ENCODE results near the gene CPSF4L.
"Not testable (repeated sequence)": the region's sequence is repeated elsewhere in the genome, so short reads cannot be mapped to it uniquely, and the experiment has no call there.

The CPSF4L gene

DNA sequence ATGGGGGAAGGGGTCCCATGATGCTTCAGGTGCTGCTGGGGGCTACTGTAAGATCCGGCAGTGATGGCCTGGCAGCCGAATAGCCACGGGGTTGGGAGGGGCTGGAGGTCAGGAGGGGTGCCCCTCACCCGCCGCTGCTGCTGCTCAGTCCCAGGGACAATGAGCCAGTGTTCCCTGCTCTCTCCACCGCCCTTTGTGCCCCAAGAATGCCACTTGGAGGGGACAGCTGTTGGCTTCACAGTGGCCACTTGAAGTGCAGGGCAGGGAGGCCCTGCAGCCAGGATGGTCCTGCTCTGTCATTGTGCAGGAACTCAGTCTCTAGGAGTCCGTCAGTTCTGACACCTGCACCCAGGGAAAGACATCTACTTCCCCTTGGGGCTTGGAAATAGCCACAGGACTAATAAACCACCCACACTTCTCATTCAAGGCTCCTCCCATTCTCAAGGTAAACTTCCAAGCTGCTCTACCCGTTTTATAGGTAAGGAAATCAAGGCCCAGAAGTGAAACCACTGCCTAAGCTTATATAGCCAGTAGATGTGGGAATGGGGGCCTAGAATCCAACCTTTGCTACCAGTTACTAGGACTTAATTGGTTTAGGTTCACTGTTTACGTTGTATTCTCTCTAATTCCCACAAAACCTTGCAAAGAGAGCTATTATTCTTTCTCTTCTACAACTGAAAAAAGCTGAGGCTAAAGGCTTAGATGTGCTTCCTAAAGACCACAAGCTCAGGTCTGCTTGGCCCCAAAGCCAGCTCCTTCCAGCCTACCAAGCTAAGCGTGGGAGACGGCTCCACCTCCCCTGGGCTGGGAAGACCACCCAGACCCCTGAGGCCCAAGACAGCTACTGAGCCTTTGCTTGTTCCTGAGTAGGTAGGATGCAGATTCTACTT, 6.2 kb upstream of the CPSF4L start:
- no peak for DNase-seq

DNA sequence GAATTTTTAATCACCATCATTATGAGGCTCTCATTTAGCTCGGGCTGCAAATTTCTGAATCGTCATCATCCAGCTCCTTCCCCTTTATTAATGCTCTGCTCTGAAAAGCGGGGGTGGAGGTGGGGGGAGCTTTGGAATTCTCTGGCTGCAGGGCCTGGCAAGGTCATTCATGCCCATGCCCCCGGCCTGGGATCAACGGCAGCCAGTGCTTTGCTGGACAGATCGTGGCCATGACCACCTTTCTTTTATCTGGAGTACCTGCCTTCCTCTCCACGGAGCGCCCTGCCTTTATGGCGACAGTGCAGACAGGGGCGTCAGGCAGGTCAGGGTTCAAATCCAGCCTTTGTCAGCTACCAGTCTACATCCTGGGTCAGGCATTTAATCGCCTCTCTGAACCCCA, 5.1 kb upstream of the CPSF4L start:
- DNase-seq: no peak

DNA sequence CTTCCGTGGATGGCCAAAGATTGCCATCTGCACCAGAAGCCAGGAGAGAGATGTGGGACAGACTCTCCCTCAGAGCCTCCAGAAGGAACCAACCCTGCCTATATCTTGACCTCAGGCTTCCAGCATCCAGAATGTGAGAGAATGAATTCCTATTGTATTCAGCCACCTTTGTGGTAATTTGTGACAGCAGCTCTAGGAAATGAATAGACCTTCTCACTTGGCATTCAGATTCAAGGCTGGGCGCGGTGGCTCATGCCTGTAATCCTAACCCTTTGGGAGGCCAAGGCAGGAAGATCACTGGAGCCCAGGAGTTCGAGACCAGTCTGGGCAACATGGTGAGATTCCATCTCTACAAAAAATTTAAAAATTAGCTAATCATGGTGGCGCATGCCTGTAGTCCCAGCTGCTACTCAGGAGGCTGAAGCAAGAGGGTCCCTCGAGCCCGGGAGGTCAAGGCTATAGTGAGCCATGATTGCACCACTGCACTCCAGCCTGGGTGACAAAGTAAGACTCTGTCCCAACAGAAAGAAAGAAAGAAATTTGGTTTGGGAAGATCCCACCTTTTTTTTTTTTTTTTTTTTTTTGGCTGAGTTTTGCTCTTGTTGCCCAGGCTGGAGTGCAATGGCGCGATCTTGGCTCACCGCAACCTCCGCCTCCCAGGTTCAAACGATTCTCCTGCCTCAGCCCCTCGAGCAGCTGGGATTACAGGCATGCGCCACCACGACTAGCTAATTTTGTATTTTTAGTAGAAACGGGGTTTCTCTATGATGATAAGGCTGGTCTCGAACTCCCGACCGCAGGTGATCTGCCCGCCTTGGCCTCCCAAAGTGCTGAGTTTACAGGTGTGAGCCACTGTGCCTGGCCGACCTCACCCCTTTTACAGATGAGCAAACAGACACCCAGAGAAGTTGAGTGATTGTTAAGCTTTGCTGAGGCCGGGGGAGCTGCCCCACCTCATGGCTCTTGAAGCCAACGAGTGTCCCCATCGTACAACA, 4.3 kb upstream of the CPSF4L start:
- DNase-seq: no peak

DNA sequence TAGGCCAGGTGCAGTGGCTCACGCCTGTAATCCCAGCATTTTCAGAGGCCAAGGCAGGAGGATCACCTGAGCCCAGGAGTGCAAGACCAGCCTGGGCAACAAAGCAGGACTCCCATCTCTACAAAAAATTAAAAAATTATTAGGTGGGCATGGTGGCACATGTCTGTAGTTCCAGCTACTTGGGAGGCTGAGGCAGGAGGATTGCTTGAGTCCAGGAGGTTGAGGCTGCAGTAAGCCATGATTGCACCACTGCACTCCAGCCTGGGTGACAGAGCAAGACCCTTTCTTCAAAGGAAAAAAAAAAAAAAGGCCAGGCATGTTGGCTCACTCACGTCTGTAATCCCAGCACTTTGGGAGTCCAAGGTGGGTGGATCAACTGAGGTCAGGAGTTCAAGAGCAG, 2.8 kb upstream of the CPSF4L start:
- DNase-seq: not testable (repeated sequence)

DNA sequence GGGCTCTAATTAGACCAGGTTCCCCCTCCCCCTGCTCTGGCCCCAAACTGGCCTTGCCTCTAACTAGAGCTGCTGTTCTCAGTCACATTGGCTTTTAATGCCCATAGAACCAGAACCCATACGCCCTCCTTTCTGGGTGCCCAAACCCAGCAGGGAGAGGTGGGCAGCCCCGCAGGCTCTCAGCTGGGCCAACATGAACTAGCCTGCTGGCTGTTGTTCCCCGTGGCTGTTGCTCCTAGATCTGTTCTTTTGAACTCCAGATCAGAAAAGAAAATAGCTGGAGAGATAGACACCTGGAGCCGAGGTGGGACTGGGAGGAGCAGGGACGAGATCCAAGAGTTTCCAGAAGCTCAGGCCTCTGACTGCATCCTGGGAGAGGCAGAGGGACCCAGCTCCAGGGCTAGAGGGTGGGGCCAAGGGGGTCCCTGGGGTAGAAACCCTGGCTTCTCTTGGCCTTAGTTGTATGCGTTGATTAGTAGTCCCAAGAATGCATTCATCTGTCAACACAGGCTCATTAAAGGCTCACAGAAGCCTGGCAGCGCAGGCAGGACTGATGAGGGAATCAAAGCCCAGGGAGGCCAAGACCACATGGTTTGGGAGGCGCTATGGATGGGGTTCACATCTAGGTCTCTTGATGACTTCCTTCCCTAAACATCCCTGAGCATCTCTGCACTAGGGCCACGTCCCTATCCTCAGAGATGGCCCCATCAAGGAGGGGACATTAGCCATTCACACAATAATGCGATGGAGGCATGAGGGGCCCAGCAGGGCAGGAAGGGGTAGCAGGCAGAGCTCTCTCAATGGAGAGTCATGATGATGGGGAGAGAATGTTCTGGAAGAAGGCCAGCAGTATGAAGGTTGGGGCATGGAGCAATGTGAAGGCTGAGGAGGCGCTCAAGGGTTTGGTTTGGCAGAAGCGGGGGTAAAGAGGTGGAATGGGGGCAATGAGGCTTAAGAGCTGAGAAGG, 1.3 kb upstream of the CPSF4L start:
- peak; percentile 26 for DNase-seq

DNA sequence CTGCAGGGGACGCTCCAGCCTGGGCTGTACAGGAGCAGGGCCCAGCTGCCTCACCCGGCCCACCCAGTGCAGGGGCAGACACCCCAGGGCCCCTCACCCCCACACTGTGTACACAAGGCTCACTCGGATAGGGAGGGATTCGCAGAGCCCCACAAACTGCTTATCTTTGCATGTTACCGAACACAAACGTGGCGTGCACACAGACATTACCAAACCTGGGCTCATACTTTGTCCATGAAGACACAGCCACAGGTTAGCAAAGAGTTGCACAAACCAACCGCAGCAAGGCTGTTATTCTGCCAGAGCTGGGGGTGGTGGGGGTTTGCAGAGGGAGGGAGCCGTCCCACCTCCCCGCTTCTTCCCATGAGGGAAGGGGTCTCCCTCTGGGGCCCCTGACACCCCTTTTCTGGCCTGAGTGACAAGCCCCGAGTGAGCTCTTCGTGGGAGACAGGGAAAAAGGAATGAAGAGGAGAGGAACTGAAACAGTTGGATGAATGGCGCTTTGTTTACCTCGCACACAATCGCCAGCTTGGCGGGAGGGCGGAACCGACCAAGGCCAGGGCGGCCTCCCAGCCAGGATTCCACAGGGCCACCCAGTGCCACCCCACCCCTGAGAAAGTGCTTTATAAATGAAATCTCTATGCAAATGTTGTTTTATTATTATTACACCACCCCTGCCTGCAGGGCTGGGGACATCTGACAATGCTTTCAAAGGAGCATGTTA, 434 bp upstream of the CPSF4L start:
- DNase-seq: no peak

DNA sequence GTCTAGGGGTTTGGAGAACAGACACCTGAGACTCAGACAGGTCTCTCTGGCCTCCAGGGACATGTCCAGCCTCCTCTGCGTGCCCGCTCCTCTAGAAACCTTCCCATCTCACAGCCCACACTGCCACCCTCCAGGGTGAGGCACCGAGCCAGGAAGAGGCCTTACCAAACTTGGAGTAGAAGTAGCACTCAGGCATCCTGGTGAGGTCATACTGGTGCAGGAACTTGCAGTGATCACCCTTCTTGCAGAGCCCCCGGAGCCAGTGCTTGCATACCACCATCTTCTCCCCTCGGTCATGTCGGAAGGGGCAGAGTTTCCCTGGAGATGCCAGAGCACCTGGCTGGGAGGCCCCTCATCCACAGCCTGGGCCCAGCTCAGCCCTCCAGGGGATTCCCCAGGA, 4.2 kb downstream of the CPSF4L start:
- DNase-seq: no peak

DNA sequence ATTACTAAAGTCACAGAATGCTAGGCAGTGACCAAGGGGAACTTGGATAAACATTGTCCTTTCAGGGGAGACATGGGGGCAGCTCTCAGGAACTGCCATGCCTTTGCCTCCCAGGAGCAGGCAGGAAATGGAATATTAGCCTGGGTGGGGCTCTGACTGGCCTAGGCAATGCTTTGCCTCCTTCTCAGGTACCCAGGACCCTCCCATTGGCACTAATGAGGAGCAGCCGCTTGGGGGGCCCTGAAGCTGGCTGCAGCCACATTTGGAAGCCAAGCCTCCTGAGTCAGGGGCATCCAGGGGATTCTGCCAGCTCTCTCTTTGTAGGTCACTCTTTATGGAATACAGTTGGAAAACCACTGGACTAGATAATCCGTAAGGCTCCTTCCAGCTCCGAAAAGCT, 5.5 kb downstream of the CPSF4L start:
- no peak for DNase-seq

DNA sequence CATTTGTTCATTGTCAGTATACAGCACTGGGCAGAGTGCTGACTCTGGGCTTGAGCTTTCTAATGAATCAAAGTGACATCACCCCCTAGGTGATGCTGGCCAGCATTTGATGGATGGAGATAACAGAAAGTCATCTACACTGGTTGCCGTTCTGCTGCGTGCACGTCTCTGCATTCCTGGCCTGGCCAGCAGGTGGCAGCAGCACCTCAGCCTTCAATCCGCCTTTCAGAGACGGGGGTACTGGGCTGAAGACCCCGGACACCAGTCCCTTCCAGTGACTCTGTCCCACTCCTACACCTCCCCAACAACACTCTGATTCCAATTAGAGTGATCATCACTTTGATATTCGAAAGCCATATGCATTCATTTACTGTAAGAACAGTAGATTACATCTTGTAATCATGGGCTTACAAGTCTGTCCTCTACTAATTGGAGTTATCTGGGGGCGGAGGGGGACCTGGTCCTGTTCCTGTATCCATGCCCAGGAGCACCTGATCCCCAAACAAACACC, 6.0 kb downstream of the CPSF4L start:
- DNase-seq: peak; percentile 28

DNA sequence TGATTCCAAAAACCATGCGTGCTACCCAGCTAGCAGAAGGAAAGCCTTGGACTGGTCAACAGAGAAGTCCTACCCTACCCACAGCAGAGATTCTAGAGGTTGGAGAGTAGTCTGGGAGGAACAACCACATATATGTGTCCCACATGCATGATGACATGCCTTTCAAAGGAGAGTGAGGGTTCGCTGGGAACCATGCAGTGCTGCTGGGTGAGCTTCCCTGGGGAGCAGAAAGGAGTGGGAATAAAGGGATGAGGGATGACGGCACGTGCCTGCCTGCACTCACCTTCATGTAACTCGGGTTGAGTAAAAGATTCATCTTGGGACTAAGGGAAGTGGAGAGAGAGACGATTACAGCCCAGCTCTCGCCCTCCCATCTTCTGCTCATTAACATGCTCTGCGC, 9.8 kb downstream of the CPSF4L start:
- no peak for DNase-seq

DNA sequence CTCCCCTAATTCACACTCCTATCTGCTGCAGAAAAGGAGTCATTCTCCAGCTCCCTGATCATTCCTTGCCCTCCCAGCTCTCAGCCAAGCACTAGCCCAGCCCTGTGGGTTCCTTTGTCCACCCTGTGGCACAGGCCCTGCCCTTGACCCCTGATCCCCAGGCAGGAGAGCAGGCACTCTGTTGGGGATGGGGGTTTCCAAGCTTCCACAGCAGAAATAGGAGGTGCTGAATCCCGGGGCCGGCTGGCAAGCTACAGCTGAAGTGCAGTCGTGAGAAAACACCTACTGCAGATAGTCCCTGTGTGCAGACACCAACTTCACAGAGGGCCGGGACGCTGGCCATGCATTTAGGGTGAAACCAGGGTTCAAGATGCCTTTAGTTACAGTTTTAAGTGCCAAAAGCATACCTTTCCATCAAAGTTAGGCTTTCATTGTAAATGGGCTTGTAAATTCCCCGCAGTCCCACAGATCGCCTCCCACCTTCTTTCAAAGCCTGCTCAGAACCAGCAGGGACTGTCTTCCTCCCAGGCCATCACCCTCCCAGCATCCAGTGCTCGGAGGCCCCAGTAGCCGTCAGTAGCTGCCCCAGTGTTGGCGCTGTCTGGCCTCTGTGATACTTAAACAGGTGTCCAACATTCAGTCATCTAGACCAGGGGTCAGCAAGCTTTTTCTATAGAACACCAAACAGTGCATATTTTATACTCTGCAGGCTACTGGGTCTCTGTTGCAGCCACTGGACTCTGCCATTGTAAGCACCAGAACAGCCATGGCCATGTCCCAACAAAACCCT, 10.6 kb downstream of the CPSF4L start:
- DNase-seq: no peak

DNA sequence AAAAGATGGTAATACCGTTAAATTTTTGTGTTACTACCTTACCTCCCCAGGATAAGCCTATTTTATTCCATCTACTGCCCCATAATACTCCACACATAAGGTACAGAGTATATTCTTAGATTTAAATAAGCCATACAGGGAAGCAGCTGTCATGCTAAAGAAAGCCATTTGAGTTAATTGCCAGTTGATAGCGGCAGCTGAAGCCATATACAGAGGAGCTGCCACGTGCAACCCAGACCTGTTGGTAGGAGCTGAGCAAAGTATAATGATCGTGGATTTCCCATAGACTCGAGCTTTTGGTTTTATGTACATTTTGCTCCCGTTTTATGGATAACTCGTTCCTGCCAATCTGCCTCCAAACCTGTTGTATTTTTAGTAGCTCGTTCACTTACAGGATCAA, 12.0 kb downstream of the CPSF4L start:
- no peak for DNase-seq

DNA sequence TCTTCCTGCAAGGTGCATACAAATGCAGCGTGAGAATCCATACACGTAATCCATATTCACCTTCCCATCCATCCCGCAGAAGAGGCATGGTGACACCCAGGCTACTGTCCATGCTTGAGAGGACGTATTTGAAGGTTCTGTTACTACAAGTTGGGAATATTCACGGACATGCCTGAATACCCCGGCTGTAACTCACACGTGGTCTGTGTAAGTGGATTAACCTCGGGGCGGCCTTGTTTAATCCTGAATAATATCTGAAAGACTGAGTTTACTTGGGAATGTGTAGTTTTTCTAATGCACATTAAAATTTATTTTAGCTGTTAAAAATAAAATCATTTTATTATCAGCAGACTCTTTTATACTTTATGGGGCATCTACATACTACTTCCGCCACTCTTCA, 13.1 kb downstream of the CPSF4L start:
- DNase-seq: no peak

DNA sequence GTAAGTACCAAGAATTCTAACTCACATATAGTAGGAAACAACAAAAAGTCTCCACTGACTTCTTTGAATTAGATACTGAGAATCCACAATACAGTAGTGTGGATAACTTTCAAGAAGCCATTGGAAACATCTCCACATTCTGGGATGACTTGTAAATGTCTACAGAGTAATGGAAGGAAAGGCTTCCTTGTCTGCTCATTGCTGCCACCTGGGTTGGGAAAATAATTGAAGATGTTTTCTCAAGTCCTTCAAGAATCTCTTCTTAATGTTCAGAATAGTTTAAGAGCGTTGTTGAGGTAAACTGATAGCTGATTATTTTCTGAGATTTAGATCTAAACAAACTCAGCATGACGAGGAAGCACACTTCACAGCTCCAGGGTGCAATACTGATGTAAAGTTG, 14.0 kb downstream of the CPSF4L start:
- DNase-seq: no peak

DNA sequence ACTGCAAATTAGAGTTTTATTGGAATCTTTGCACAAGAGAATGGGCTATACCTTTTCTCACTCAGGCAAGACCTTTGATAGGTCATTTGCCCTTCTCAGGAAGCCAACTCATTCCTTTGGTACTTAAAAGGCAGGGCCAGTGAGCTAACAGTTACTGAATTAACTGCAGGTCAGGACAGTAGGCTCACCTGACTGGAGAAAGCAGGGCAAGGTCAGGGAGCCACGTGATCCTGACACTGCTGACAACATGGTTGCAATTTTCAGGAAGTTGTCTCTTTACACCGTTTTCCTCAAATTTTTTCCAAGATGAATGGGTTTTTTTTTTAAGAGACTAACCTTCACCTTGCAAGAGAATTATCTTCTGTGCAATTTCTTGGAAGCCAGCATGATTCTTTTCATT, 21.1 kb downstream of the CPSF4L start:
- DNase-seq: no peak

DNA sequence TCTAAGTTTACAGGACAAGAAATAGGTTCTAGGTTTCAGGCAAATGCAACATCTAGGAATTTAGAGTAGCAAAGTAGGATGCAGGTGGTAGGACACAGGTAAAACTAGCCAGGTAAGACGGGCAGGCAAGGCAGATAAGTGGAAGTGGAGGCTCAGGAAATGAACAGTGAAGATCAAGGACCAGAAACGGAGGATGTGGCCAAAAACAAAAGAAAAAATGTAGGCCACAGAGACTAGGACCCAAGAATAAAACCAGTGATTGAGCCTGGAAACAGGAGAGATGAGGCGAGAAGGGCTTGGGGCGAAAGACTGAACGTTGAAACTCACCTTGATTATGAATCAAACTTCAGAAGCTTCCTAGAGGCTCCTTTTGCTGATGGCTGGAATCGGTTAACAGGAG, 24.0 kb downstream of the CPSF4L start:
- no peak for DNase-seq

DNA sequence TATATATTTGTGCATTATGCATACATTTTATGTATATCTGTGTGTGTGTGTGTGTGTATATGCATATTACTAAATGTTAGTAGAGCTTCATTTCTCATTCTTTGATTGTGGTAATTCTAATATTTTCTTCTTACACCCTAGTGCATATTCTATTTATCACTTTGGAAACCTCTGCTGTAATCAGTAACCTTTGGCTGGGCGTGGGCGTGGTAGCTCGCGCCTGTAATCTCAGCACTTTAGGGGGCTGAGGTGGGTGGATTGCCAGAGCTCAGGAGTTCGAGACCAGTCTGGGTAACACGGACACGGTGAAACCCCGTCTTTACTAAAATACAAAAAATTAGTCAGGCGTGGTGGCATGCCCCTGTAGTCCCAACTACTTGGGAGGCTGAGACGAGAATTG, 26.9 kb downstream of the CPSF4L start:
- DNase-seq: no peak

DNA sequence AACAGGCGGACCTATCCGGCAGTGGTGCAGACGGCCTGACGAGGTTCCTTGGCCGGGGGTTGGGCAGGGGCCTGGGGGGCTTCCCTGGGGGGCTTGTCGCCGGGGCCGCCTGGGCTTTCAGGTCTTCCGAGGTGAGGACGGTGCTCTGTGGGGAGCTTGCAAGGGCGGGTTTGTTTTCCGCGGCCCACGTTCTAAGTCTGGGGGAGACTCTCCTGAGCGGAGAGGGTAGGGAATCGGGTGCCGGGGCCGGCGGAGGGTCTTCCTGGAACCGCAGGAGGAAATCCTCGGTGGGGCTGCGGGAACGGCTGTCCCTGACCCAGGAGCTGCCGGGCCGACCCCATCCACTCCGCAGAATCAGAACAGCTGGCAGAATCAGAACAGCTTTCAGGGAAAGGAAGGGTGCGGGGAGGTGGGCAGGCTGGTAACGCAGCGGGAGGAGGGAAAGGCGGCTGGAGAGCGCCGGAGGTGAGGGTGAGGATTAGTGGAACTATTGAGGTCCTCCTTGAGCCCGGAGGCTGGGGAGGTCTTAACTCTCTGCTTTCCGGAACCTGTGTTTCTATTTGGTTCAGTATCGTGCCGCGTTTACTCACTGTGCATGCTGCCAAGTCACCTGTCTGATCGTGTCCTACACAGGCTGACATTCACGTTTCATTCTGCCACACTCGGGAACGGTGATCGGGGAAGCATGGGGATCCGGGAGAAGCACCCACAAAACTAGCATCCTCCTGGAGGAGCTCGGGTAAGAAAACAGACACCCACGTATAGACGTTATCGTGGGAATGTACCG, 28.9 kb downstream of the CPSF4L start:
- DNase-seq: no peak

DNA sequence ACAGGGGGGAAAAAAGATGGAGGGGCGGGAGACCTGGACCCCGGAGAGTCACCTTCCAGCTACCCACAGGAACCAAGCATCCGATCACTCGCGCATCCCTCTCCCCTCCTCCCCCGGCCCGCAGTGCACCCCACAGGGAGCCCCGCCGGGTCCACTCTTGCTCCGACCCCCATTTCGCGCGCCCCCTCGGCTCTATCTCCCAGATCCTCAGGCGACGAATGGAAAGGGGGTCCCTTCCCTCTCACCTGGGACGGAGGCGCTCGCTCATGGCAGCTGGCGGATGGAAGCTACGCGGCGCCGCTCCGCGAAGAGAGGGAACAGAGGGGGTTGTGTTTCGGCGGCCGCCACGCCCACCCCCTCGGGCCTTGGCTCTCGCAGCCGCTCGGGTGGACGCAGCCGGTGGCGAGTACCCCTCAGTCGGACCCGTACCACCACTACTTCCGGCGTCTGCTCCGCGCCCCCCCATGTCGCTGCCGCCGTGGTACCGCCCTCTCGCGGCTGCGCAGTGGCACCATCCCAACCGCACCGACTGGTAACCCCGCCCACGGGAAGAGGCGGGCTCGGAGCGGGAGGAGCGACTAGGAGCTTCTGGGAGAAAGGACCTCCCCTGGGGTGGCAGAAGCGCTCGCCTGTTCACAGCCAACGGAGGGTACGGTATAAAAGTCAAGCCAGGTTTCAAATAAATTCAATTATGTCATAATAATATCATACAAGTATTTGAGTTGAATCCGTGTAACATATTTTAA, 29.7 kb downstream of the CPSF4L start:
- DNase-seq: peak; percentile 93
